GM12874 (cell line): ENCODE results near the gene SKIDA1.

Source experiments
- TF ChIP-seq, protein P1 (sequence below): IDR thresholded peaks from 2 replicates; pipeline ENCODE4 v1.5.1; 2011; ENCODE audit warnings: low read depth, mild to moderate bottlenecking, control low read depth, low read length, moderate library complexity; ENCODE audit not compliant: insufficient read depth

The SKIDA1 gene

DNA sequence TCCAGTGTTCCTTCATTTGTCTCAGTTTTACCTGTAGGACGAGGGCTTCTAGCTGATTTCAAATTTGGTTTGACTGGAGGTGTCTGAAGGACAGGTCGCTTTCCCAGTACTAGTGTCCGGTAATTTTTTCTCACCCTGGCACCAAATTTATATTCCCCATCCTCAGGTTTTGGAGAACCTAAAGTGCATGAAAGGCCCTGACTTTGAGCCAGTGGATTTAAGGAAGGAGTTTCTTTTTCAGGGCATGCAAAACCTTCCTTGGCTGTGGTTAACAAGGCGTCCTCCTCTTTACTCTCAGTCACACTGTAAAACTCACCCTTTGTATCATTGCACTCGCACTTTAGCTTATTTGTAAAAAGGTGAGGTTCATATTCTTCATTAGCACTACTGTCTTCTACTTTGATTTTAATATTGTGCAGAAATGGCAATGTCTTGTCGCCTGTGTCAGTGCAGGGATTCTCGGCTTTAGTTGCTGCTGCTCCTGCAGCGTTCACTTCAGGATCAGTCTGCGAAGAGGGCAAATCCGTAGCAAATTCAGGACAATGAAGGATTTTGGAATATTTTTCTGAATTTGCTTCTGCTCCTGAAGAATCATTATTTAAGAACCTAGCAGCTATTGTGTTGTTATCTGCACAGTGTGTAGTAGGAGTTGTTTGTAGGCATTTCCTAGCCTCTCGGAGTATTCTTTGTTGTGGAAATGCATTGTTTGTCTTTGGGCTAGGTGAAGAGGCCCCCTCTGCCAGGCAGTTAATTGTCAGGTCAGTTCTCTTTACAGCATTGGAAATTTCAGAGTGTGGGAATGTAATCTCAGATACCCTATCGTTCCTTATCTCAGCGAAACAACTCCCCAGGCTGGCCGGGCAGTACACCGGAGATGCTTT lies 9.9 kb downstream of the SKIDA1 start:
- TF ChIP-seq, protein P1, sequence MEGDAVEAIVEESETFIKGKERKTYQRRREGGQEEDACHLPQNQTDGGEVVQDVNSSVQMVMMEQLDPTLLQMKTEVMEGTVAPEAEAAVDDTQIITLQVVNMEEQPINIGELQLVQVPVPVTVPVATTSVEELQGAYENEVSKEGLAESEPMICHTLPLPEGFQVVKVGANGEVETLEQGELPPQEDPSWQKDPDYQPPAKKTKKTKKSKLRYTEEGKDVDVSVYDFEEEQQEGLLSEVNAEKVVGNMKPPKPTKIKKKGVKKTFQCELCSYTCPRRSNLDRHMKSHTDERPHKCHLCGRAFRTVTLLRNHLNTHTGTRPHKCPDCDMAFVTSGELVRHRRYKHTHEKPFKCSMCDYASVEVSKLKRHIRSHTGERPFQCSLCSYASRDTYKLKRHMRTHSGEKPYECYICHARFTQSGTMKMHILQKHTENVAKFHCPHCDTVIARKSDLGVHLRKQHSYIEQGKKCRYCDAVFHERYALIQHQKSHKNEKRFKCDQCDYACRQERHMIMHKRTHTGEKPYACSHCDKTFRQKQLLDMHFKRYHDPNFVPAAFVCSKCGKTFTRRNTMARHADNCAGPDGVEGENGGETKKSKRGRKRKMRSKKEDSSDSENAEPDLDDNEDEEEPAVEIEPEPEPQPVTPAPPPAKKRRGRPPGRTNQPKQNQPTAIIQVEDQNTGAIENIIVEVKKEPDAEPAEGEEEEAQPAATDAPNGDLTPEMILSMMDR, result no peak

DNA sequence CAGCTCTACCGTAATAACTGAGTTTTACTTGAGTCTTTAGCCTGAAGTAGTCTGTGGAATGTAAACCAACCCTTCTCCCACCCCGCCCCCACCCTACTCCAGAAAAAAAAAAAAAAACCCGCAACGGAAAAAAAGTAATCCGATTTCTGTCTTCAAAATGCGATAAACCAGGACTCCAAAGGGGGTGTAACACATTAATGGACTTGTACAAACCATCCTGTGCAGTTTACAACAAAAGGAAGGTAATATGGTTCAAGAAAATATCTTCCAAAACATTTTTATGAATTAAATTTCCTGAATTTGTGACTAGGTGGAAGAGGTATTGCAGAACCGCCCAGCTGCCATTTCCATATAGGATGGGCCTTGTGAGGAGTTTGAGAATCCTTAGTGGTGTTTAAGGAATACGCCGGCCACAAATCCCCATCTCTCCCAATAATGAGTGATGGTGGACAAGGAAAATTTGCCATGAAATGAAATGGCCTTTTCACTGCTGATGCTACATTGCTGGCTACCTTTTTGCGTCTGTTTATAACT lies 10.6 kb downstream of the SKIDA1 start:
- TF ChIP-seq, protein P1, result no peak

DNA sequence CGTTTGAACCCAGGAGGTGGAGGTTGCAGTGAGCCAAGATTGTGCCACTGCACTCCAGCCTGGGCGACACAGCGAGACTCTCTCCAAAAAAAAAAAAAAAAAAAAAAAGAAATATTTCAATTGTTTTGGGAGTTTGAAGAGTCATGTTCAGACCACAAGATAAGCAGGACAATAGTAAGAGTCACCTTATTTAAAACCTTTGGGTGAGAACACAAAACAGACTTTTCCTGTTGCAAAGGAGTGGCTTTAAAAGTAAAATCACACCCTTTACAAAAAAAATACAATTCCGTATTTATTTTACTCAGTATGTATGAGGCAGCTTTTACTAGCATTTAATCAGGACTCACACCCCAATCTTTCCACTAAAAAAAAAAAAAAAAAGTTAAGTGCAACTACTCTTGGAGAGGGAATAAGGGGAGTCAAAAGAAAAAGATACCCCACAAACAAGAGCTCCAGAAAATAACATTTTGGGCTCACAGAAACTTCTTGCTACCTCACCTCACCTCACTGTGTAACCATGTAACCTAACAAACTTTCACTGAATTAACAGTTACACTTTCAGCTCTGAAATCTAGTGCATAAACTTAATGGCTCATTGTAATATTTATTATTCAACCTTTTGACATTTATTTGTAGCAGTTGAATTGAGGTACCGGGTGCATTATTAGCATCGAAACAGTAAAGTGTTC lies 11.2 kb downstream of the SKIDA1 start:
- TF ChIP-seq, protein P1, result no peak

DNA sequence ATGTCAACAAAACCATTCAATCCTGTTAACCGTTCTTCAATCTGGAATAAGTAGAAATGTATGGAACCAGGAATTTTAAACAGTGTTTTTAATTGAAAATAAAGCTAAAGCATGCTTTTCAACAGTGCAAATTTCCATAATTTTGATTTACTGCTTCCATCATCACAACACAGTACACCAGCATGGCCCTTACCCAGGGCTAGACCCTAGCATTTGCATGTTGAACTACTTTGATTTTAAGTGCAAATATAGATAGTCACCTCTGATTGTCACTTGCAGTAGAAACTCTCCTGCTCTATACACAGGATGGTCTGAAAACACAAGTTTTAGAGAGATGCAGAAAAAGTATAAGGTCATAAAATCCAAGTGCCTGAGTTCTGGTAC lies 12.1 kb downstream of the SKIDA1 start:
- TF ChIP-seq, protein P1, result no peak

DNA sequence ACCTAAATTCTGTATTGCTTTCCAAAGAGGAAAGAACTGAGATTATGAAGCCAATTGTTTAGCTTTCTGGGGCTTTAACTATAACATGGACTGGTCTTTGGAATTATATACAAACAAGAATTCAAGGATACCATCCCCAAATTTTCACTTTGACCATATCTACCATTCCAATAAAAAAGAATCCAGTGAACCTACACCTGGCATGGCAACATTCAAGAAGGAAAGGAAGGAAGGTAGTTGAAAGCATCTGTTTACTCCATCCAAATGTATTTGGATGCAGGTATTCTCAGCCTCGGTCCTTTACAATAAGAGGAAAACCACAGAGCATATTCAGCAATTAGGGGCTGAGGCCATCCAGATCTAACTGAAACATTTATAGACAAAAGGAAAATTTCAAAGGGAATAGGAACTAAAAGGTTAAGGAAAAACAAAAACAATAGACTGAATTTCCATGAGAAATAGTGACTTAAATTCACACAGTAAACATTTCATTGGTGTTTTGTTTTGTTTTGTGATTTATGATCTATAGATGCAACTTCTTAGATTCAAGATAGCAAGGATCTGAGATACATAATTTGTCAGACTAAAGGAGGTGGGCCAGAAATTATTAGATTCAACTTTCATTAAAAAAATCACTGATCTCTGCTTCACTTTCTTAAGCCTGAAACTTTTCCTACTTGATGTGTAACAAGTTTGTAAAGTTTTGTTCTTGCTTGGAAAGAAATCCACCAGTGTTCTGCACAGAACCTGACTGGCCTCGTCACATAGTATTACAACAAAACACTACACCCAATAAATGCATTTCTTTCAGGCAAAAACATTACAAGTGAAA lies 12.7 kb downstream of the SKIDA1 start:
- TF ChIP-seq, protein P1, result no peak

DNA sequence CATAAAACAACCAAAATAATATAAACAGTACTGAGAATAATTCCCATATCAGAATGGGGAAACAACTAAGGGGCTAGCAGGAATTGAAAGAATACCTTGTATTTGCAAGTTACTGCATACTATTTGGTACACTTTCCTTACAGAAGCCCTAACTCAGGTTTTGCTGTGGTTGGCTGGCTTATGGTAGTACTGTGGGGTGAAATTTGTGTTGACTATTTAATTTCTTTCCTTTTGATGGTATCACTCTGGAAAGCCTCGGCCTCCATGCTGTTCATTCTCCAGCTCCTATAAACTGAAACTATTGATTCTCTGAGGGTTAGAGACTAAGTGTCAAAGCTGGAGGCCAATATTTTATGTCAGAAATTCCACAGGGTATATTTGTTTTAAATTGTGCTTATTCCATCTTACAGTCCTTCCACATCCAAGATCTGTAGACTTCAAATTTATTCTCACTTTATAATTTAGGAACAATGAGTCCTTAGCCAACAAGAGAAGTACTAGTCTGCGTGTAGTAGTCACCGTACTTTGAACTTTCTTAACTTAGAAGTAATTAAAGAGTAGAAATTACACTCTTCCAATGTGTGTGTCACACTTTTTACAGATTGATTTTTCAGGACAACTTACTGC lies 13.4 kb downstream of the SKIDA1 start:
- TF ChIP-seq, protein P1, result no peak
